ENCODE data around the gene DACH1. TPM values are rescaled to one million over a fixed set of nuclear protein-coding genes. Genes with fewer than 3 reads are reported as not detected.

DACH1 gene
- polyA plus RNA-seq, 3 donors: 0.03 to 0.69 (median 0.26) TPM

- no peaks in the 10 kb centered on the region for H3K9me3 ChIP-seq (replicated peaks in 1 of 2; ENCODE audit: control insufficient read depth in 1 of 2, insufficient read depth in 1 of 2, low read length in 2 of 2)
- Mint-ChIP-seq H3K36me3 (no peaks in the 10 kb centered on the region), H3K4me3 (no peak overlapping the region), H3K27me3 (ENCODE audit: low read depth in 3 of 3) (peaks cover 4 to 6% (median 4%) of the 10 kb centered on the region in 3 donors), H3K27ac (no peak overlapping the region), H3K9me3 (no peaks in the 10 kb centered on the region), H3K4me1 (peaks cover 18% of the 10 kb centered on the region)
- H3K79me2 ChIP-seq (ENCODE audit: insufficient read depth, low read length): no peaks in the 10 kb centered on the region
- H3K4me3 ChIP-seq (replicated peaks in 1 of 3; ENCODE audit: low read depth in 2 of 3, low read length in 3 of 3): no peak overlapping the region
- DNase-seq: no peak
- H3K9ac ChIP-seq (ENCODE audit: insufficient read depth, low read length, poor library complexity, severe bottlenecking): no peak overlapping the region
- H4K20me1 ChIP-seq (ENCODE audit: insufficient read depth, low read length): no peaks in the 10 kb centered on the region
- intact Hi-C loops (cut with micrococcal nuclease): no loop called here
- peaks cover 3 to 5% of the 10 kb centered on the region in 2 donors for H3K27me3 ChIP-seq (ENCODE audit: control insufficient read depth in 2 of 2, insufficient read depth in 2 of 2, low read length in 2 of 2)
- TF ChIP-seq, protein P1, sequence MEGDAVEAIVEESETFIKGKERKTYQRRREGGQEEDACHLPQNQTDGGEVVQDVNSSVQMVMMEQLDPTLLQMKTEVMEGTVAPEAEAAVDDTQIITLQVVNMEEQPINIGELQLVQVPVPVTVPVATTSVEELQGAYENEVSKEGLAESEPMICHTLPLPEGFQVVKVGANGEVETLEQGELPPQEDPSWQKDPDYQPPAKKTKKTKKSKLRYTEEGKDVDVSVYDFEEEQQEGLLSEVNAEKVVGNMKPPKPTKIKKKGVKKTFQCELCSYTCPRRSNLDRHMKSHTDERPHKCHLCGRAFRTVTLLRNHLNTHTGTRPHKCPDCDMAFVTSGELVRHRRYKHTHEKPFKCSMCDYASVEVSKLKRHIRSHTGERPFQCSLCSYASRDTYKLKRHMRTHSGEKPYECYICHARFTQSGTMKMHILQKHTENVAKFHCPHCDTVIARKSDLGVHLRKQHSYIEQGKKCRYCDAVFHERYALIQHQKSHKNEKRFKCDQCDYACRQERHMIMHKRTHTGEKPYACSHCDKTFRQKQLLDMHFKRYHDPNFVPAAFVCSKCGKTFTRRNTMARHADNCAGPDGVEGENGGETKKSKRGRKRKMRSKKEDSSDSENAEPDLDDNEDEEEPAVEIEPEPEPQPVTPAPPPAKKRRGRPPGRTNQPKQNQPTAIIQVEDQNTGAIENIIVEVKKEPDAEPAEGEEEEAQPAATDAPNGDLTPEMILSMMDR (IDR thresholded peaks at IDR 0.05): no peak
- peaks cover 3 to 5% of the 10 kb centered on the region in 2 donors for H3K4me1 ChIP-seq (ENCODE audit: control insufficient read depth in 1 of 2, insufficient read depth in 2 of 2, low read length in 2 of 2)
- H3K4me2 ChIP-seq (replicated peaks; ENCODE audit: extremely low read depth, low read length, poor library complexity, severe bottlenecking): no peak overlapping the region
- H3K27ac ChIP-seq (ENCODE audit: low read depth in 1 of 2, low read length in 2 of 2): no peak overlapping the region
- H2AFZ ChIP-seq (ENCODE audit: insufficient read depth, low read depth, low read length, poor library complexity, severe bottlenecking): no peak overlapping the region
- H3K36me3 ChIP-seq (replicated peaks in 1 of 2; ENCODE audit: control insufficient read depth in 1 of 2, insufficient read depth in 2 of 2, low read length in 2 of 2): no peaks in the 10 kb centered on the region
- 100% methylated on average over 1 of the region's 2 CpGs for WGBS (ENCODE audit: insufficient coverage)
Observed at GRCh38 chr13:71874458-71874857, 7.5 kb upstream of the DACH1 start.

- Mint-ChIP-seq H3K27ac (no peak overlapping the region), H3K36me3 (no peaks in the 10 kb centered on the region), H3K4me1 (peaks cover 18% of the 10 kb centered on the region), H3K27me3 (ENCODE audit: low read depth in 3 of 3) (peaks cover 4 to 13% (median 11%) of the 10 kb centered on the region in 3 donors), H3K9me3 (no peaks in the 10 kb centered on the region), H3K4me3 (no peak overlapping the region)
- DNase-seq: no peak
- no peak overlapping the region for H2AFZ ChIP-seq (ENCODE audit: insufficient read depth, low read depth, low read length, poor library complexity, severe bottlenecking)
- H3K9ac ChIP-seq (ENCODE audit: insufficient read depth, low read length, poor library complexity, severe bottlenecking): no peak overlapping the region
- H3K4me1 ChIP-seq (ENCODE audit: control insufficient read depth in 1 of 2, insufficient read depth in 2 of 2, low read length in 2 of 2): no peaks in the 10 kb centered on the region
- intact Hi-C loops (cut with micrococcal nuclease): no loop called here
- no peak overlapping the region for H3K27ac ChIP-seq (ENCODE audit: low read depth in 1 of 2, low read length in 2 of 2)
- no CpG with 5 or more reads among the region's 5 CpGs for WGBS (ENCODE audit: insufficient coverage)
- no peaks in the 10 kb centered on the region for H4K20me1 ChIP-seq (ENCODE audit: insufficient read depth, low read length)
- H3K9me3 ChIP-seq (replicated peaks in 1 of 2; ENCODE audit: control insufficient read depth in 1 of 2, insufficient read depth in 1 of 2, low read length in 2 of 2): no peaks in the 10 kb centered on the region
- no peaks in the 10 kb centered on the region for H3K36me3 ChIP-seq (replicated peaks in 1 of 2; ENCODE audit: control insufficient read depth in 1 of 2, insufficient read depth in 2 of 2, low read length in 2 of 2)
- no peaks in the 10 kb centered on the region for H3K79me2 ChIP-seq (ENCODE audit: insufficient read depth, low read length)
- peaks cover 3 to 11% of the 10 kb centered on the region in 2 donors for H3K27me3 ChIP-seq (ENCODE audit: control insufficient read depth in 2 of 2, insufficient read depth in 2 of 2, low read length in 2 of 2)
- TF ChIP-seq, protein P1 (IDR thresholded peaks at IDR 0.05): no peak
- H3K4me2 ChIP-seq (replicated peaks; ENCODE audit: extremely low read depth, low read length, poor library complexity, severe bottlenecking): no peak overlapping the region
- H3K4me3 ChIP-seq (replicated peaks in 1 of 3; ENCODE audit: low read depth in 2 of 3, low read length in 3 of 3): no peak overlapping the region
Observed at GRCh38 chr13:71873418-71874247, 6.6 kb upstream of the DACH1 start.

All from CD14-positive monocyte (primary cell).